SK-N-SH (cell line): Measurements from ENCODE around the gene ZNF521. TPM values are rescaled to one million over a fixed set of nuclear protein-coding genes. Genes with fewer than 3 reads are reported as not detected.
A peak's percentile ranks its signal among the peaks of the same experiment; 100 is the strongest.

Source experiments
- CTCF ChIA-PET: fragments of 300-600, 350-600 bp; formaldehyde crosslinking; extraction: SDS; loops from one replicate; lab custom pipeline; 2021; lab: Yijun Ruan, JAX
- POLR2A ChIA-PET: fragments of 350-600 bp; sonication (Branson Sonifier 250); formaldehyde crosslinking; extraction: SDS; loops from one replicate; lab custom pipeline; 2020; ENCODE audit warnings: antibody characterized with exemption, inconsistent platforms; lab: Yijun Ruan, JAX
- DNase-seq: peaks from one replicate; pipeline ENCODE4 v3.0.0; 2012
- H2AFZ ChIP-seq: fragments of 200-600 bp; sonication (generic); 2 replicates; pipeline ENCODE4 v1.8.1; 2016; ENCODE audit warnings: antibody characterized with exemption, mild to moderate bottlenecking, low read depth
- H3F3A ChIP-seq: fragments of 200-600 bp; sonication (generic); replicated peaks from 2 replicates; pipeline ENCODE3; 2016; ENCODE audit warnings: antibody characterized with exemption, mild to moderate bottlenecking; ENCODE audit not compliant: insufficient read depth
- H3K27ac ChIP-seq, 2 experiments: fragments of 200-500 bp in 1 of 2; fragments of 200-600 bp in 1 of 2; sonication (Bioruptor generic) in 1 of 2; sonication (generic), shearing (Covaris generic) in 1 of 2; 2 replicates each; pipeline versions ENCODE4 v1.5.1 to v1.6.1; 2014 to 2016; ENCODE audit warnings: low read depth in 2 of 2, inconsistent platforms in 1 of 2, low read length in 1 of 2, mild to moderate bottlenecking in 1 of 2, mixed read lengths in 1 of 2
- H3K27me3 ChIP-seq: fragments of 200-600 bp; sonication (generic), shearing (Covaris generic); 2 replicates; pipeline ENCODE4 v1.6.1; 2016; ENCODE audit warnings: mixed run types; ENCODE audit not compliant: insufficient read depth
- H3K36me3 ChIP-seq, 2 experiments: fragments of 200-500 bp in 1 of 2; fragments of 200-600 bp in 1 of 2; sonication (Bioruptor generic) in 1 of 2; sonication (generic) in 1 of 2; replicated peaks in 1 of 2; 2 replicates each; pipeline versions ENCODE3 to v1.5.1; 2014 to 2016; ENCODE audit warnings: low read length in 1 of 2, mild to moderate bottlenecking in 1 of 2; ENCODE audit not compliant: insufficient read depth in 2 of 2, control insufficient read depth in 1 of 2
- H3K4me1 ChIP-seq, 2 experiments: fragments of 200-500 bp in 1 of 2; fragments of 200-600 bp in 1 of 2; sonication (Bioruptor generic) in 1 of 2; sonication (generic), shearing (Covaris generic) in 1 of 2; 2 replicates each; pipeline versions ENCODE4 v1.5.1 to v1.6.1; 2014 to 2016; ENCODE audit warnings: low read depth in 1 of 2, low read length in 1 of 2, mixed run types in 1 of 2; ENCODE audit not compliant: insufficient read depth in 2 of 2, control insufficient read depth in 1 of 2
- H3K4me2 ChIP-seq: fragments of 200-600 bp; sonication (generic), shearing (Covaris generic); 2 replicates; pipeline ENCODE4 v1.6.1; 2017; ENCODE audit warnings: mixed run types
- H3K4me3 ChIP-seq, 2 experiments: fragments of 200-500 bp in 1 of 2; fragments of 200-600 bp in 1 of 2; sonication (Bioruptor generic) in 1 of 2; sonication (generic), shearing (Covaris generic) in 1 of 2; 2 replicates each; pipeline versions ENCODE4 v1.5.1 to v1.8.1; 2014 to 2016; ENCODE audit warnings: low read depth in 2 of 2, inconsistent platforms in 1 of 2, low read length in 1 of 2, mild to moderate bottlenecking in 1 of 2, mixed read lengths in 1 of 2, moderate library complexity in 1 of 2
- H3K79me2 ChIP-seq: fragments of 200-600 bp; sonication (generic); 2 replicates; pipeline ENCODE4 v1.8.1; 2017; ENCODE audit warnings: mild to moderate bottlenecking; ENCODE audit not compliant: insufficient read depth
- H3K9ac ChIP-seq: fragments of 200-600 bp; sonication (generic); 2 replicates; pipeline ENCODE4 v1.6.1; 2017; ENCODE audit warnings: mixed run types
- H3K9me2 ChIP-seq: fragments of 200-600 bp; sonication (generic); 2 replicates; pipeline ENCODE4 v1.6.1; 2017; ENCODE audit warnings: mixed run types
- H3K9me3 ChIP-seq: fragments of 200-600 bp; sonication (generic); 2 replicates; pipeline ENCODE4 v1.6.1; 2017; ENCODE audit warnings: mixed run types, mild to moderate bottlenecking, moderate library complexity
- H4K20me1 ChIP-seq: fragments of 200-600 bp; sonication (generic); 2 replicates; pipeline ENCODE4 v1.6.1; 2017; ENCODE audit warnings: mild to moderate bottlenecking, mixed run types; ENCODE audit not compliant: insufficient read depth
- CHD2 ChIP-seq: fragments of 150-350 bp; IDR thresholded peaks from 2 replicates; pipeline ENCODE4 v1.6.1; 2018; ENCODE audit warnings: low read length; ENCODE audit not compliant: partially characterized antibody
- ELF1 ChIP-seq: IDR thresholded peaks from 2 replicates; pipeline ENCODE4 v1.4.0; 2012
- EZH2phosphoT487 ChIP-seq: fragments of 200-600 bp; sonication (generic); IDR thresholded peaks from 2 replicates; pipeline ENCODE4 v1.6.1; 2017; ENCODE audit warnings: low read depth, mixed run types, mild to moderate bottlenecking, antibody characterized with exemption, moderate library complexity, borderline replicate concordance
- FOXJ3 ChIP-seq: sonication (generic); formaldehyde crosslinking; IDR thresholded peaks from 2 replicates; pipeline ENCODE4 v1.5.1; 2020; ENCODE audit warnings: mild to moderate bottlenecking, missing genetic modification reagents
- FOXM1 ChIP-seq: IDR thresholded peaks from 2 replicates; pipeline ENCODE4 v1.4.0; 2012; ENCODE audit warnings: low read depth, mild to moderate bottlenecking
- GABPA ChIP-seq: IDR thresholded peaks from 2 replicates; pipeline ENCODE4 v1.4.0; 2012; ENCODE audit warnings: low read depth, mild to moderate bottlenecking
- SIN3A ChIP-seq: IDR thresholded peaks from 2 replicates; pipeline ENCODE4 v1.6.1; 2012; ENCODE audit warnings: low read depth, mild to moderate bottlenecking, low read length, moderate library complexity, borderline replicate concordance
- TAF1 ChIP-seq: IDR thresholded peaks from 2 replicates; pipeline ENCODE4 v1.6.1; 2012; ENCODE audit warnings: low read depth, mild to moderate bottlenecking, low read length, moderate library complexity, borderline replicate concordance
- TCF12 ChIP-seq: IDR thresholded peaks from 2 replicates; pipeline ENCODE4 v1.4.0; 2012
- WGBS: methylation state at CpG from one replicate; pipeline ENCODE4 v1.1.6; 2017; ENCODE audit warnings: low lambda C conversion rate; 5-methylcytosine and 5-hydroxymethylcytosine counted together
- polyA plus RNA-seq, 3 experiments: library from polyadenylated mRNA; depleted of rRNA; stranded (reverse); fragments of >200 nt; gene quantifications; 2 replicates each; pipeline ENCODE4 v1.2.3, GENCODE V29; 2012
- TF ChIP-seq, protein P1 (sequence below): IDR thresholded peaks from 2 replicates; pipeline ENCODE4 v1.6.1; 2012; ENCODE audit warnings: mild to moderate bottlenecking, low read depth, low read length, moderate library complexity
- TF ChIP-seq, protein P2 (sequence below): IDR thresholded peaks from 2 replicates; pipeline ENCODE4 v1.4.0; 2012; ENCODE audit warnings: low read depth, borderline replicate concordance
- TF ChIP-seq, protein P3 (sequence below): IDR thresholded peaks from 2 replicates; pipeline ENCODE4 v1.4.0; 2012; ENCODE audit warnings: low read depth

The ZNF521 gene
- polyA plus RNA-seq, 1 of the 3 experiments (the other 2 are of a cell fraction), result 14.1 TPM

DNA sequence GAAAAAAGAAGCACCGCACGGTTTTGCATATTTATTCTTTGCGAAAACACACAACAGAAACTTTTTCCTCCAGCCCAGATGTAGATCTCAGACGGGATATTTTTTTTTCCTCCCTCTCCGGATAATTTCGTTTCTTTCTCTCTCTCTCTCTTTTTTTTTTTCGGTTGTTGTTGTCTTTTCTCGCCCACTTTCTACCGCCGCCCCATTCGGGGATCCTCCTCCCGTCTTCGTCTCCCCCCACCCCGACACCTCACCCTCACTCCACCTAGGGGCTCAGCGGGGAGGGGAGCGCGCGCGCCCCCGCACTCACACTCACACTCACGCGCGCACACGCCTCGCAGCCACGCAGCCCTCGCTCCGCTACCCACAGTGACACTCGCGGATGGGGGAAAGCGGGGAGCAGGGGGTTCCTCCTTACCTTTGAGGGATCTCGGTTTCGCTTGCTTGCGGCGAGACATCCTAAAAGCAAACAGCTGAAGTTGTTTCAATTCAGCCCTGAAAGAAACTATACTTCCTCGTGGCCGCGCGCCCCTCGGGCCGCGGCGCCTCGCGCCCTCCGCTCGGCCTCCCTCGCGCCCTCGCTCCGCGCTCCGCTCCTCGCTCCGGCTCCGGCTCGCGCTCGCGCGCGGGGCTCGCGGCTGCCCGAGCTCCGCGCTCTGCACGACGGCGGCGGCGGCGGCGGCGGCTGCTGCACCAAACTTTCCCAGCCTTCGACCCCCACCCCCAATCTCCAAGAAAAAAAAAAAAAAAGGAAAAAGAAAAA, 1.3 kb downstream of the ZNF521 start (continued):
- TF ChIP-seq, protein P1, sequence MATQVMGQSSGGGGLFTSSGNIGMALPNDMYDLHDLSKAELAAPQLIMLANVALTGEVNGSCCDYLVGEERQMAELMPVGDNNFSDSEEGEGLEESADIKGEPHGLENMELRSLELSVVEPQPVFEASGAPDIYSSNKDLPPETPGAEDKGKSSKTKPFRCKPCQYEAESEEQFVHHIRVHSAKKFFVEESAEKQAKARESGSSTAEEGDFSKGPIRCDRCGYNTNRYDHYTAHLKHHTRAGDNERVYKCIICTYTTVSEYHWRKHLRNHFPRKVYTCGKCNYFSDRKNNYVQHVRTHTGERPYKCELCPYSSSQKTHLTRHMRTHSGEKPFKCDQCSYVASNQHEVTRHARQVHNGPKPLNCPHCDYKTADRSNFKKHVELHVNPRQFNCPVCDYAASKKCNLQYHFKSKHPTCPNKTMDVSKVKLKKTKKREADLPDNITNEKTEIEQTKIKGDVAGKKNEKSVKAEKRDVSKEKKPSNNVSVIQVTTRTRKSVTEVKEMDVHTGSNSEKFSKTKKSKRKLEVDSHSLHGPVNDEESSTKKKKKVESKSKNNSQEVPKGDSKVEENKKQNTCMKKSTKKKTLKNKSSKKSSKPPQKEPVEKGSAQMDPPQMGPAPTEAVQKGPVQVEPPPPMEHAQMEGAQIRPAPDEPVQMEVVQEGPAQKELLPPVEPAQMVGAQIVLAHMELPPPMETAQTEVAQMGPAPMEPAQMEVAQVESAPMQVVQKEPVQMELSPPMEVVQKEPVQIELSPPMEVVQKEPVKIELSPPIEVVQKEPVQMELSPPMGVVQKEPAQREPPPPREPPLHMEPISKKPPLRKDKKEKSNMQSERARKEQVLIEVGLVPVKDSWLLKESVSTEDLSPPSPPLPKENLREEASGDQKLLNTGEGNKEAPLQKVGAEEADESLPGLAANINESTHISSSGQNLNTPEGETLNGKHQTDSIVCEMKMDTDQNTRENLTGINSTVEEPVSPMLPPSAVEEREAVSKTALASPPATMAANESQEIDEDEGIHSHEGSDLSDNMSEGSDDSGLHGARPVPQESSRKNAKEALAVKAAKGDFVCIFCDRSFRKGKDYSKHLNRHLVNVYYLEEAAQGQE, result no peak

DNA sequence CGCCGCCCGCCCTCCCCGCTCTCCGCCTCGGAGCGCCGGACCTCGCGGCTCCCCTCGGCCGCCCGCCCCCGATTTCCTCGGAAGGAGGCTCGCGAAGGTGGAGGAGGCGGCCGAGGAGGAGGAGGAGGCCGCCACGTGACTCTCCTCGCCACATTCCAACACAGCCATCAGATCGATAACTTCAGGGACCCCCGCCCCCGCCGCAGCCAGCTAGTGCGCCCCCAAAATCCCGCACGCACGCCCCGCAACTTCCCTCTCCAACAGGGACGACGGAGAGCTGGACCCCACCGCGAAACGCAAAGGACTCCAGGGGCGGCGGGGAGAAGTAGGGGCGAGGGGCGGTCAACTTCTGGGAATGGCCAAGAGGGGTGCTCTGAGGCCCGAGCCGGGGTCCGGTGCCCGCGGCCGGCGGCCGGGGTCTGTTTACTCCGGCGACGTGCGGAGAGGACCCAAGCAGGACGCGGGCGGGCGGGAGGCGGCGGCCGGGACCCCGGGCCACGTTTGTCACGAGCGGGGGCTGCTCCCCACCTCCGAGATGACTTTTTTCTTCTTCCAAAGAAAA, 2.0 kb downstream of the ZNF521 start:
- under 1% methylated on average over 28 of the region's 64 CpGs for WGBS
- TF ChIP-seq TCF12, result no peak
- TF ChIP-seq, protein P2, sequence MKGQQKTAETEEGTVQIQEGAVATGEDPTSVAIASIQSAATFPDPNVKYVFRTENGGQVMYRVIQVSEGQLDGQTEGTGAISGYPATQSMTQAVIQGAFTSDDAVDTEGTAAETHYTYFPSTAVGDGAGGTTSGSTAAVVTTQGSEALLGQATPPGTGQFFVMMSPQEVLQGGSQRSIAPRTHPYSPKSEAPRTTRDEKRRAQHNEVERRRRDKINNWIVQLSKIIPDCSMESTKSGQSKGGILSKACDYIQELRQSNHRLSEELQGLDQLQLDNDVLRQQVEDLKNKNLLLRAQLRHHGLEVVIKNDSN, result peak; percentile 76; the same call in 1 of the 2 replicates
- TF ChIP-seq, protein P3, sequence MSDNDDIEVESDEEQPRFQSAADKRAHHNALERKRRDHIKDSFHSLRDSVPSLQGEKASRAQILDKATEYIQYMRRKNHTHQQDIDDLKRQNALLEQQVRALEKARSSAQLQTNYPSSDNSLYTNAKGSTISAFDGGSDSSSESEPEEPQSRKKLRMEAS, result peak; percentile 35; the same call in 1 of the 2 replicates
- Histone ChIP-seq H3K4me3 (peak overlapping the region; percentile 80 to 94), H3K79me2 (peaks cover 21% of the 10 kb centered on the region; the same call in 1 of the 2 replicates), H2AFZ (peak overlapping the region; percentile 40), H3K4me1 (peaks cover 0 to 3% of the 10 kb centered on the region in 2 experiments; a peak in 3 of 4 replicates), H4K20me1 (no peaks in the 10 kb centered on the region), H3K36me3 (no peaks in the 10 kb centered on the region), H3K27me3 (no peaks in the 10 kb centered on the region; the same call in 1 of the 2 replicates), H3K9ac (peak overlapping the region; percentile 85), H3K27ac (peak overlapping the region; percentile 78 to 88), H3K4me2 (peak overlapping the region; percentile 86), H3K9me2 (no peaks in the 10 kb centered on the region), H3K9me3 (no peaks in the 10 kb centered on the region), H3F3A (peaks cover 15% of the 10 kb centered on the region)
- CTCF ChIA-PET, result no interaction called here
- POLR2A ChIA-PET, result no interaction called here
- DNase-seq, result peak; percentile 58

DNA sequence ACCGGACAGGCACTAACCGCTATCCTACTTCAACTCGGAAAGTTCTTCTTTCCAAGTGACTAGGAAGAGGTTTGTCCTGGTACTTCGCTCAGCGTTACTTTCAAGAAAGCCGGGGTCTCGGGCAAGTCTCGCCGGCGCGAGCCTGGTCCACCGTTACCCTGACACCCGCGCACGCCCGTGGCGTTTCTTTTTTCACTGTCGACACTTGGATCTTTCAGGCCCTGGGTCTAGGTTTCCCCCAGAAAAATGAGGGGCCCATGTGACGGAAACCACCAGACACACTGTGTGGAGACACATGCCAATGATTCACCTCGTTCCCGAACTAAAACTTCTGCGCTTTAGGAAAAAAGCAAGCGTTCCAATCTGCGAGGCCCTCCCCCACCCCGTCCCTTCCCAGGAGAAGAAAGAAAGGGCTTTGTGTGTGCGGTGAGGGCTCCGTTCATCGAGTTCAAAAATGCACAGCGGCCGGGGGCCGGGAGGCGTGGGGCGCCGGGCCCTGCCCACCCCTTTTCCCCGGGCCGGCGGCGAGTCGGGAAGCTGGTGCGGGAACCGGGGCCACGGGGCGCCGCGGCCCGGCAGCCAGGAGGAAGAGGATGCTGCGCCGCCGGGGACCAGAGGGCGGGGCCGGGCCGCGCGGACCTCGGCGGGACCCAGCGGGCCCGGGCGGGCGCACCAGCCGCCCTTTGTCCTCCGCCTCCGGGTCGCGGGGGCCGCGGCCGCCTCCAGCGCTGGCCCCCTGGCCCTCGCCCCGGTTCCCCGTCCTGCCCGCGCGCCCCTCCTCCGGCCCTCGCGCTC, 2.6 kb downstream of the ZNF521 start:
- no peaks in the 10 kb centered on the region for H3K9me3 ChIP-seq
- peak overlapping the region; percentile 85; the same call in 1 of the 2 replicates for H3K9ac ChIP-seq
- H3K9me2 ChIP-seq, result no peaks in the 10 kb centered on the region
- H3K27me3 ChIP-seq, result no peaks in the 10 kb centered on the region; the same call in 1 of the 2 replicates
- H3K79me2 ChIP-seq, result peaks cover 21% of the 10 kb centered on the region; the same call in 1 of the 2 replicates
- H3K4me2 ChIP-seq, result peak overlapping the region; percentile 86
- H3F3A ChIP-seq, result peaks cover 15% of the 10 kb centered on the region
- peak overlapping the region; percentile 80 to 94 for H3K4me3 ChIP-seq
- H2AFZ ChIP-seq, result peak overlapping the region; percentile 81; the same call in 1 of the 2 replicates
- no peaks in the 10 kb centered on the region for H4K20me1 ChIP-seq
- no peaks in the 10 kb centered on the region for H3K36me3 ChIP-seq
- ChIA-PET POLR2A (no interaction called here), CTCF (interaction anchor here (0.6 kb wide), 1 partner anchor 61 kb away, joined by 4 read pairs; no protein-coding TSS in a partner anchor)
- DNase-seq, result peak; percentile 69
- H3K4me1 ChIP-seq, result peaks cover 0 to 3% of the 10 kb centered on the region in 2 experiments; a peak in 3 of 4 replicates
- H3K27ac ChIP-seq, result peak overlapping the region; percentile 47 to 88; a peak in 3 of 4 replicates
- WGBS, result 45% methylated on average over 35 of the region's 78 CpGs
- TF ChIP-seq, protein P2, result no peak
- no peak for TF ChIP-seq CHD2
- TF ChIP-seq TAF1, result peak; percentile 33; the same call in 1 of the 2 replicates
- no peak for TF ChIP-seq SIN3A
- TF ChIP-seq EZH2phosphoT487, result no peak
- TF ChIP-seq FOXJ3 (CRISPR knock-in tag), result no peak
- TF ChIP-seq GABPA, result no peak
- no peak for TF ChIP-seq ELF1
- no peak for TF ChIP-seq FOXM1
- TF ChIP-seq, protein P3, result no peak
